SIG-M5 treated with dmso at 0.1 percent for 504 hours (cell line): ENCODE results near the gene PPP1R16B.

ENCODE experiments used
- DNase-seq: peaks from one replicate; lab custom pipeline; 2025; ENCODE audit not compliant: unreplicated experiment; lab: John Stamatoyannopoulos, UW

The PPP1R16B gene

DNA sequence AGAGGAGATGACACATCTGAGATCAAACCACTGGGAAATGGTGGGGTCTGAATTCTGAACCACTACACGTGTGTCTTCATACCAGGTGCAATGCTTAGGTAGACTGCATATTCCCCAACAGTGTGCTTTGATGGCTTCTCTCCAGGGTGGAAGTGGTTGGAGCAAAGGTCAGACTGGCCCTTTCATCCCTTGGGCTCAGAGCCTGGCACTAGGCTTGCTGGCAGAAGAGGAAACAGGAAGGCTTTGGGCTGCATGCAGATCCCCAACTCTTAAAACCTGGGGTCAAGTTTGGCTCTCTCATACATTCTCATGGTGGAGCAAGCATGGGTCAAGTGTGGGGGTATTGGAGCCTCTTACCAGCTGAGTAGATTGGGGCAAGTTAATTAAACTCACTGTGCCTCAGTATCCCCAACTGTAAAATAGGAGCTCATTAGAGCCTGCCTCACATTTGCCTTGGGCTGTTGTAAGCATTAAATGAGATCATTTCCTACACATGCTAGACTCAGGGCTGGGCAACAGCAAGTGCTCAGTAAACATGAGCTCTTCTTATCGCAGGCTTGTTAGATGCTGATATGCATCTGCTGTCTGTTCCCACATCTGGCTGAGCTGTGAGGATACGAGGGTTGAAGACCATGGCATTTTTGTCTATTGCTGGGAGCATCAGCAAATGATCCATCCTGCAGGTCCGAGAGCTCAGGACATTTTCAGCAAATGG is 69.1 kb downstream of the PPP1R16B start:
- DNase-seq: no peak

DNA sequence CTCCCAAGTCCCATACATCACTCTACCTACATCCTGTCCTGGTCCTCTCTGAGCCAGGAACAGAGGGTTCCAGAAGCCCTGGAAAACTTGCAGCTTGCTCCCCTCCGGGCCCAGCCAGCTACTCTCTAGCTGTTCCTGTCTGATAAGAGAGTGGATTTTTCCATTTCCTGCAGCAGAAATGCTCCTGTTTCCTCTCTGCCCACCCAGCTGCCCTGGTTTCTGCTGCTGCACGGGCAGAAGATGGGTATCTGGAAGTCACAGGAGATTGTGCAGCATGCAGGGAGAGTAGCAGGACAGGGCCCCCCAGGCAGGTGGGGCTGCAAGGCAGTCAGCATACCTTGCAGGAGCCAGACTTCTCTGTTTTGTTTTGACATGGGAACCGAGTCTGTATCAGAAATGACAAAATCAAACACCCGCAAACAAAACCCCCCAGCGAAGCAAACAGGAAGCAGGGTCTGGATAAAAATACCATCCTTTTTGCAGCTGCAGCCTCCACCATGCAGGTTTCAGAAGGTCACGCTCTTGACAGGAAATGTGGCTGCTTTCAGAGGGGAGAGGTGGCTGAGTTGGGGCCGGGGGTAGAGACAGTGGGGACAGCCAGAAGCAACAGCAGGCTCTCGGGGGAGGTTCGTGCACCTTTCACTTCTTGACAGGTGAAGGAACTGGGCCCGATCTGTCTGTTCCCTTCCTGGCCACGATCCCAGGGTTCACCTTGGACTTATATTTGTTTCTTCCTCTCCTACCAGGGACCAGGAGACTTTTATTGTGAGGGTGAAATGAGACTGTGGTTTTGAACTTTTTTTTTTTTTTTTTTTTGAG is 69.9 kb downstream of the PPP1R16B start:
- DNase-seq: peak; percentile 38

DNA sequence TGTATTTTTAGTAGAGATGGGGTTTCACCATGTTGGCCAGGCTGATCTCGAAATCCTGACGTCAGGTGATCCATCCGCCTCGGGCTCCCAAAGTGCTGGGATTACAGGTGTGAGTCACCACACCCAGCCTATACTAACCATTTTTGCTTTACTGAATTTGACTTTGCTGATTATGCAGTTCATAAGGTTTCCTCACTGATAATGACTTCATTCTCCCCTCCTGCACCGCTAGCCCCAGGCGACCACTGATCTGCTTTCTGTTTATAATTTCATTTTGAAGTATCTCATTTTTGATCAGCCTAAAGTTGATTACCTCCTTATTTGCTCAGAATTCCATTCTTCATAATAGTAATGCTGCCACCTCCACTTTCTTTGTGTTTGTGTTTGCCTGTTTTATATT is 72.0 kb downstream of the PPP1R16B start:
- DNase-seq: no peak

DNA sequence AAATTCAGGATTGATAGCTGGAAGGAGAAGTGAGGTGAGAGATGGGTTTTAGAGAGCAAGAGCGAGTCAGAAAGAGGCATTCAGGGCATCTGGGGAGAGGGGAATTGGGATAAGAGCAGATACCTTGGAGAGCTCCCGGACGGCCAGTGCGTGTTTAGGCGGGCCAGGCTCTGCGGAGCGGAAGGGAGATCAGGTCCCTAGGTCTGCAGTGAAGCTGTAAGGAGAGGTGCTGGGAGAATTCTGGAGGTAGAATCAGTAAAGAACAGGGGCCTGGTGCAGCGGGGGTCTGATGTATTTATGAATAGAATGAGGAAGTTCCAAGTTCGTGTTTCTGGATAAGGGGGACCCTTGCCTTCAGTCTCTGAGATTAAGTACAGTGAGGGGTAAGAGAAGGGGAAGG is 73.4 kb downstream of the PPP1R16B start:
- DNase-seq: no peak

DNA sequence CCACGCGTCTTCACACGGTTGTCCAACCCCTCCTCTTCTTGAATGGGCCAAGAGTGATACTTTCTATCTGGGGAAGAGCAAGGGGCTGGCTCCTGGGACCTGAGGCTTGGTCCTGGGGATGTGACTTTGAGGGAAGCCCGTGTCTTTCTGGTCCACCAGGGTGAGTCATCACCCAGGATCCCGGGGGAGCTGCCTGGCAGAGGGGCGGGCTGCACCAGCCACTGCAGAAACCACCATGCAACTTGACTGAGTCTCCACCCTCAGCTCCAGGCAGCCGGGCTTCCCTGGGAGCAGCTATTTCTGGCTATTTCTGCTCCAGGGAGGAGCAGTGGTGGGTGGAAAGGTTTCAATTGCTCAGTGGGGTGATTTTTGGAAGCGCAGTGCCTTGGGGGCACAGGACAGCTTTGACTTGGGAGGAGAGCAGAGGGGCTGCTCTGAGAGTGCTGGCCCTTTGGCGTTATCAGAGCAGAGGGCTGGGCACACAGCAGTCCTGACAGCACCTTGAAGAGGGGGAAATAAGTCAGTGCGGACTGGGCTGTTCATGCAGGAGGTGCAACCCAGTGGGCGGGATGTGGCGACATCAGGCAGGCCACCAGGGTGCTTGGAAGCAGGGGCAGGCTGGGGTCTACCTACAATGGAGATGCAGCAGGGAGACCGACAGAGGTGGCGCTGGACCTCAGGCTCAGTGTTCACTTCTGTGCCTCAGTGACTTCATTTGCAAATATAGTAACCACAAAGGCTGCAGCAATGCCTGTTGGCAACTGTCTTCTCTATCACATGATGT is 75.6 kb downstream of the PPP1R16B start:
- no peak for DNase-seq

DNA sequence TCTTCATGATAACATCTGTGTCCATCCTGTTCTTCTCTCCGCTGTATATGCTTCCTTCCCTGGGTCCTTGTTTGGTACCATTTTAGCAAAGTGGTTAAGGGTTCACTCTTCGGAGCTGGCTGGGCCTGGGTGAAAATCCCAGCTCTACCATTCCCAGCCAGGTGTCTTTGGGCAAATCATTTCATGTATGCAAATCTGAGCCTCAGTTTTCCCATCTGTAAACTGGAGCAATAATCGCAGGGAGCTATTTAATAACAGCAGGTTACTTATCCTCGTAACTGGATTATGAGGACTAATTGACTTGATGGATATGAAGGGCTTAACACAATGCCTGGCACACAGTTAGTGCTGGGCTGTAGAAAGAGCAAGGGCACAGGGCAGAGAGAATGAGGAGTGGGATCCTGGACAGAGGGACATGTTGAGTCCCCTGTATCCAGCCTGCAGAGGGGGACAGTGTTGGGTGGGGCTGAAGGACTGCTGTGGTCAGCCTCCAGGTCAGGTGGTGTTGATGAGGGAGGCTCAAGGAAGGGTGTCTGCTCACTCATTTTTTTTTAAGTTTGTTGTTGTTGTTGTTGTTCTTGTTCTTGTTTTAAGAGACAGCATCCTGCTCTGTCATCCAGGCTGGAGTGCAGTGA is 76.4 kb downstream of the PPP1R16B start:
- DNase-seq: no peak

DNA sequence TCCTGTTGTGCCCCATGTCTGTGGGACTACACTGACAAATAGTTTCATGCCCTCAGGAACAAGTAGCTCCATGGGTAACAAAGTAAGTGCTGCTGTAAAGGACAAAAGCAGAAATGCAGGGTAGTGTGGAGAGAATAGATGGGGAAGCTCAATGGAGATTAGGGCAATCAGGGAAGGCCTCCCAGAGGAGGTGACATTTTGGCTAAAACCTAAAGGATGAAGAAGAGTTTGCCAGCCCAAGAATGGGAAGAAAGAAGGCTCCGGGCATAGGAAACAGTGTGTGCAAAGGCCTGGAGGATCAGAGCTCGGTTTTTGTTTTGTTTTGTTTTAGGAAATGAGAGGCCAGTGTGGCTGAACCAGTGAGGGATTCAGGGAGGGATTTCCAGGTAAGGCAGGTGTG is 77.1 kb downstream of the PPP1R16B start:
- DNase-seq: no peak

DNA sequence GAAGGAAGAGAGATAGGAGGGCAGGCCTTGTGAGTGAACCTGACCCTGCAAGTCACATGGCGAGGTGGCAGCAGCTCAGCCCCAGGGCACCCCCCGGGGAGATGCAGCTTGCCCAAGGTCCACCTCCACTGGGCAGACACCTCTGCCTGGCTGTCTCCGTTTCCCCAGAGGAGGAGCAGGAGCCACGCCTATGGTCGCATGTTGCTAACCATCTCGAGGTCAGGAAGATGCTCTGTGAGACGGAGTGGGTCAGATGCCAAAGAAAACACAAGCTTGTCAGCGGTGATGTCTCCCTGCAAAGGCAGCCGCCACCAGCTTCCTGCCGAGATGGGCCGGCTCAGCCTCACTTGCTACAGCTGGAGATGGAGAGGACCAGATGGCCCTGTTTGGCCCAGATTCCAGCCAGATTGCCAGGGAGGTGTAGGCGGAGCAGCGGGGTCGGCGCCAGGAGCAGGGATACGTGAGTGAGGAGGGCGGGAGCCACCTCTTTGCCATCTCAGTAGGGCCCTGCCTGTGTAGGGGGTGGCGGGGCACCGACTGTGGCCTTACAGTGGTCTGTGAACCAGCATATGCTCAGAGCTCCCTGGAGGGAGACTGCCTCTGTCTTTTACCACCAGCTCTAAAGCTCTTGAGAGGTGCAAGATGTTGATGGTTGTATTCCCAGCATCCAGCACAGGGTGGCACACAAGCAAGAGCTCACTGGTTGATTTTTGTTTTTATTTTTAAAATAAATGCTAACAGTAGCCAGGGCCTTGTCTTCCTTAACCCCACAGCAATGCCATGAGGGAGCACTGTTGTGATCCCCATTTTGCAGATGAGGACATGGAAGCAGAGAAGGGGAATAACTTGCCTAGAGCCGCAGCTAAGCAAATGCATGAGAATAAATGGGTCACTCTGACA is 77.8 kb downstream of the PPP1R16B start:
- no peak for DNase-seq

DNA sequence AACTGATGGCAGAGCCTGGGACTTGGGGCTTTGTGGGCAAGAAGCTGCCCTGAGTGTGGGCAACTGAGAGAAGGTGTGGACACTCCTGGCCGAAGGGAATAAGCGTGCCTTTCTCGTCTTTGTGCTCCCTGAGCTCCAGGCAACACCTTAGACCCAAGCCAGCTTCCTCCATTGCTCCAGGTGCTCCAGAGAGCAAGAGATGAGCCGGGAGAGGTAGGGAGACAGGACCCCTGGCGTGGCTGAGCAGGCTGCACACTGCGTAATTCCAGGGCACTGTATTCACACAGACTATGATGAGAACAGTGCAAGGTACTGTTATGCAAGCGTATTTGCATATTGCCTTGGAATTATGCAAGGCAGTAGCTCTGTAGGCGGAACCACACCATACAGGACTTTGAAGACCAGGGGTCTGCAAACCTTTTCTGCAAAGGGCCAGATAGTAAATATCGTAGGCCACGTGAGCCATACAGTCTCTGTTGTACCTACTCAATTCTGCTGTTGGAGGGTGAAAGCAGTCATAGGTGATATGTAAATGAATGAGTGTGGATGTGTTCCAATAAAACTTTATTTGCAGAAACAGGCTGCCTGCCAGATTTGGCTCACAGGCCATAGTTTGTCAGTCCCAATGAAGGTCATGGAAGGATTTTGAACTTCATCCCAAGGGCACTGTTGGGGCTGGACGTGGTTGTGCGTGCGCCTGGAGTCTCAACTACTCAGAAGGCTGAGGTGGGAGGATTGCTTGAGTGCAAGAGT is 78.7 kb downstream of the PPP1R16B start:
- DNase-seq: peak; percentile 74

DNA sequence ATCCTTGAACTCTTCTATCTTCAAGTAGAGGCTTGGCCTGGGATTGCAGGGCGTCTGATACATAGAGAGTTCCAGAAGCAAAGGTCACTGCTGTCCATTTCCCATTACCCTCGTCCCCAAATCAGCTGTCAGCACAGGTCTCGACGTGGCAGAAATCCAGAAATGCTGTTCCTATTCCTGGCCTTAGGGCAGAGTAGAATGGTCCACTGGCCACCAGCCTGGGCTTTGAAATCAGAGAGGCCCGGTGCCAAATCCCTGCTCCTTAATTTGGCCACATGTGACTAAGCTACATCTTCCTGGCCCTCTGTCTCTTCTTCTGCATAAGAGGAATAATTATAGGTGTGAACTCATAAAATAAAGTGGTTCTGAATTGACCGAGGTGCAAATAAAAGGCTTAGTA is 79.9 kb downstream of the PPP1R16B start:
- DNase-seq: no peak

DNA sequence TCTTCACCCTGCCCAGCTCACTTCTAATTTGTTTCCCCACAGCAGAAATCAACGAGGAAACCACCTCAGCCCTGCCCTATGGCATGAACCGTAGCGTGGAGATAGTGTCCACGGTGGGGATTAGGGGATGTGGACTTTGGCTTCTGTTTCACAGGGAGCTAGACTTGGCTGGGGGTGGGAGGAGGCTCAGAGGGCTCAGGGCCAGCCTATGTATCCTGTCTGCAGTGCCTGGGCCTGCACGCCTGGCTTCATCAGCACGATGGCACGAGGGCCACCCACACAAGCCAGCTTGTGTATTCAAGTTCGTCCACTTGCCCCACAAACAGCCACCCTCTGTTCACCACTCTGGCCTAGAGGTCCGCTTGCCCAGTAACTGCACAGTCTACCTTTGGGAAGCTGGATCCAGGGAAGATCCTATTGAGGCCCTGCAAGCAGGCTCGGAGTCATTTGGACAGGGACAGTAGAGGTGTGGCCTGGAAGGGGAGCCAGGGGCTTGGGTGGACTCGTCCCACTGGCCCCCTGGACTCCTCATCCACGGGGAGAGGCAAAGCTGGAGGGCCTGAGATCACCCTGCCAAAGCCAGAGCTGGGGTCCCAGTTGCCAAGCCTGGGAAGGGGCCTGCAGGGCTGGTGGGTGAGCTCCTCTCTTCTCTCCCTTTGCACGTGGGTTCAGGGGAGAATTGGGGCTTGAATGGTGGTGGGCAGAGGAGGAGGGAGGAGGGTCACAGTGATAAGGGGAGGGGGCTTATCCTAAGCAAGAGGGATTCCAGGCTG is 82.7 kb downstream of the PPP1R16B start:
- no peak for DNase-seq

DNA sequence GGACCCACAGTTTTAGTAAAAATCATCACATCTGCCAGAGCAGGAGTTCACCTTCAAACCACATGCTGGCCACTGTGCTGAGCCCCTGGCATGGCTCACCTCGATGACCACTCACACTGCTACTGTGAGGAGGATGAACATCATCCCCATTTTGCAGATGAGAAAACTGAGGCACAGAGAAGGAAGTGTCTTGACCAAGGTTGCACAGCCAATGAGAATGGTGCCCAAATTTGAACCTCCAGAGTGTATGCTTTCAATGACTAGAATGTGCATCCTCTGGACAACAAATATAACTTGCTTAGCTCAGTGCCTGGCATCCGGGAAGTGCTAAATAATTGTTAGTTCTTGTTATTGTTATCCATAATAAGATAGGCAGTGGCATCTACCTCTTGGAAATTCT is 83.6 kb downstream of the PPP1R16B start:
- DNase-seq: no peak

DNA sequence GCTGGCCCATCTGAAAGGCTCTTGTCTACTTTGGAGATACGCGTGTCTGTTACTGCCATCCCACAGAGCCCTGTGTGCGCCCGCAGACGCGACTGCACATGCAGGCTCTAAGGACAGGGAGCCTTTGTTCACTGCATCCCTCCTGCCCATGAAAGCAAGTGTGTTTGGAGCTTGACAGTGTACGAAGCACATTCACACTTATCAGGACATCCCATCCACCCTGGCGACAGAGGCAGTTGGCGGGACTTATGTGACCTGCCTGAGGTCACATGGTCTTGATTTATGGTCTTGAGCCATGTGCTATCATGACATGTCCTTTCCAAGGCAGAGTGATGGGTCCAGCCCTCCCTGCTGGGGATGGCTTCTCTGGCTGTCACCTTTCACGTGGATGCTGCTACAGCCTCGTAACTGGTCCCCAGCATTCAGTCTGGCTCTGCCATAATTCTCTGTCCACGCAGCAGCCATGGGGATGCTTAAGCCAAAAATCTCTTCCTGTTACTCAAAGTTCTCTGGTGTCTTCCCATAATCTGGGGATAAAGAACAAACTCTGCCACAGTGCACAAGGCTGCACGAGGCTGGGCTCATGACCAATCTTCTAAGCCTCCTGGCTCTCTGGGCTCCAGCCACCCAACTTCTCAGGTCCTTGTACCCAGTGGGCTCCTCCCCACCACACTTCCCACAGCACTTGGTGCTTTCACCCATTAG is 84.4 kb downstream of the PPP1R16B start:
- no peak for DNase-seq

DNA sequence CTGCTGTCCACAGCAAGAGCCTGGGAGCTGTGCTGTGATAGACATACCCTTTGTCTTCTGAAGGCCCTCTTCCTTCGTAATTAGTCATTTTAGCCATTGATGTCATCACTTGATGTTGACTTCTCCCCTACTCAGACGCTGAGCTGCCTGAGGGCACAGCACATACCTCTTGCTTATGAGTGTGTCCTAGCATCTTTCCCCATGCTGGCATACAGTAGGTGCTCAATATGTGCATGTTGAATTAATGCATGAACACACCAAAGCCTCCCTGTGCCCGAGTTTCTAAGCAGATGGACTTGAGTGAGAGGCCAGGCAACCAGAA is 85.0 kb downstream of the PPP1R16B start:
- no peak for DNase-seq

DNA sequence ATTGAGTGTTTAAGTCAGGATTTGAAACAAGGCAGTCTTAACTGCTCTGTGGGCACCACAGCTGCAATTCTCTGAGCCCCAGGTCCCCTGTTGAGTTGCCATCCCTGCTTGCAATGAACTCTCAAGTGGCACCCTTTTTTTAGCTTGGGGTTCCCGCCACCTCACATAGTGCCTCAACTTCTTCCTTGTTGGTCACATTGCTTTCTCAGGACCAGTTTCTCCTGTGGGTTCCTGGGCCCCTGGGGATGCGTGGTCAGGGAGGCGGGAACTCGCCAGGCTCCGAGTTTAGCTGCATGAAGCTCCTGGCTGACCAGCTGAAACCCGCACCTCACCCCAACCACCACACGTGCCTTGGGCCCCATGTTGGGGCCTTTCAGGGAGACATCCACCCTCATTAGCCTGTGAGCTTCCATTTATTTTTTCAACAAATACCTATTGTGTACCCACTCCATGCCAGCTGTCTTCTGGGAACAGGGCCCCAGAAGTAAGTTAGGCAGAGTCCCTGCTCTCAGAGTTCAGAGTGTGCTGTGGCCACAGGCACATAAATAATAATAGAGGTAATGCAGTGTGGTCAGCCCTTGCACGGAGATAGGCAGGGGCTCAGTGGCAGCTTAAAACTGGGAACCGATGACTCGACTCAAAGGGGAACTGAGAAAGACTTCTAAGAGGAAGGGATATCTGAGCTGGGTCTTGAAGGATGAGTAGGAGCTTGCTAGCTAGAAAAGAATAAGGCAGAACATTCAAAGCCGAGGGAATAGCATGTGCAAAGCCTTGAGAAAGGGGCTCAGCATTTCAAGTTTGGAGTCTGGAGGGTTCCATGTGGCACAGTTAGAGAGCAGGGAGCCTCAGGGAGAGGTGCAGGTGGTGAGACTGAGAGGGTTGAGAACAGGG is 86.8 kb downstream of the PPP1R16B start:
- peak; percentile 88 for DNase-seq

DNA sequence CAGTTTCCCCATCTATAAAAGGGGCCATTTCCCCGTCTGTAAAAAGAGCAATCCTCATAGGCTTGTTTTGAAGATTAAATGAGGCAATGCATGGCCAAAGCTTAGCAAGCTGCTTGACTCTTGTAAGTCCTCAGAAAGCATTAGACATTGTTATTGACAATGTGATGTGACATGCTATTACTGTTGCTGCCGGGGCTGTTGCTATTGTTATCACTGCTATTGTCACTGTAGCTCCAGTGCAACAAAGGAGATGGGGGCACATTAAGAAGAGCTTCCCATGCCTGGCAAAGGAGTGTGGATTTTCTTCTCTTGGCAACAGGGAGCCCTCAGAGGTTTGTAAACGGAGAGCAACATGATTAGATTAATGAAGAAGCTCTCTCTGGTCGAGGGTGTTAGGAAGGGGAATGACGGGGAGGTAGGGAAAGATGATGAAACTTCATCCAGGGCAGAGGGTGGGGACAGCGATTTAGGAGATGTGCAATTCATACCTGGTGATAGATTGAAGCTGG is 87.6 kb downstream of the PPP1R16B start:
- no peak for DNase-seq

DNA sequence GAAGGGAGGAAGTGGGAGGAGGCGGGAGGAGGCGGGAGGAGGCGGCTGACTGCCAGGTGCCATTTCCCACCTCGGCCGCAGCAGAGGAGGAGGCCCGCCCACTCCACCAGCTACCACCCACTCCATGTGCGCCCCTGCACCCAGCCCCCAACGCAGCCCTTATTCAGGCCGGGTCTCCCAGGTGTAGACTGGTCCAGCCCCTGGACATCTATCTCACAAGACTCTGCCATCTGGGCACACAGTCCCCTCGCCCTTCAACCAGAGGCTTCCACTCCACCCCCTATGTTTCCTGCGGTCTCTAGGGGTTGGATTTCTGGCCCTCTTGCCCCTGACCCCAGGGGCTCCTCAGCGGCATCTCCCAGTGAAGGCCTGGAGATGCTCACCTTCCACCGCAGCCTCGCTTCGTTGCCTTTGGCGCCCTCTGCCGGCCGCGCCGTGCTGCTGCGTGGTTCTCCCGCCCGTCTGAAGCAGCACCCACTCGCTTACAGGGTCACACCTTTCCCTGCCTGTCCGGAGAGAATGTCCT is 88.1 kb downstream of the PPP1R16B start:
- peak; percentile 36 for DNase-seq
